ENCODE measurements around the gene CCNY. TPM values are rescaled to one million over a fixed set of nuclear protein-coding genes. Genes with fewer than 3 reads are reported as not detected.

CCNY gene
- total and polyA plus RNA-seq, 2 experiments from 2014 or later: 51.5 to 55.8 TPM

DNA sequence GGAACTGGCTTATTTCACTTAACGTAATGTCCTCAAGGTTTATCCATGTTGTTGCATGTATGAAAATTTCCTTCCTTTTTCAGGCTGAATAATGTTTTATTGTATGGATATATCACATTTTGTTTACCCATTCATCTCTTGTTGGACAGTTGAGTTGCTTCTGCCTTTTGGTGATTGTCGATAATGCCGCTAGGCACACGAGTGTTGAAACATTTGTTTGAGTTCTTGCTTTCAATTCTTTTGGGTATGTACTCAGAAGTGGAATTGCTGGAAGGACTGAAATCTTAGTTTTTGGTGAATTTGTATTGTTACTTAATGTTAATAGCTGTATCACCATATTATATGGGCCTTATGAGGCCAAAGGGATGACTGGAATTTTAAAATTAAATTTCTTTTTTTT is 23.6 kb downstream of the CCNY start:
- WGBS (ENCODE audit: low lambda C conversion rate, missing lambda C conversion rate): over 99% methylated on average over 4 of the region's 4 CpGs

GRCh38 chr10:35362701-35363350 is 26.5 kb downstream of the CCNY start:
- Histone ChIP-seq H3K79me2 (peaks cover 93% of the 10 kb centered on the region), H3K9me2 (replicated peaks; ENCODE audit: insufficient read depth) (no peaks in the 10 kb centered on the region), H3K27me3 (no peaks in the 10 kb centered on the region), H3K4me2 (no peak overlapping the region), H3K36me3 (replicated peaks; ENCODE audit: insufficient read depth, low read depth) (no peaks in the 10 kb centered on the region), H3K4me3 (no peak overlapping the region), H3K9me3 (ENCODE audit: low read depth) (no peaks in the 10 kb centered on the region), H2AFZ (no peak overlapping the region), H3K27ac (peak overlapping the region; percentile 68), H3K4me1 (ENCODE audit: insufficient read depth) (peaks cover 45% of the 10 kb centered on the region), H4K20me1 (ENCODE audit: insufficient read depth, poor library complexity, severe bottlenecking) (peaks cover 26% of the 10 kb centered on the region)
- no peak for TF ChIP-seq CTCF (IDR thresholded peaks at IDR 0.05; ENCODE audit: poor library complexity)
- TF ChIP-seq EZH2phosphoT487 (IDR thresholded peaks at IDR 0.05; ENCODE audit: low read depth, severe bottlenecking, unreplicated experiment): no peak
- TF ChIP-seq EZH2 (IDR thresholded peaks at IDR 0.05; ENCODE audit: borderline replicate concordance): no peak
- DNase-seq (ENCODE audit: low spot score): no peak
- WGBS (ENCODE audit: low lambda C conversion rate, missing lambda C conversion rate): 98% methylated on average over 22 of the region's 41 CpGs

More for the DNA sequence above, 23.6 kb downstream of the CCNY start:
- no peaks in the 10 kb centered on the region for H3K27me3 ChIP-seq
- no peaks in the 10 kb centered on the region for H3K36me3 ChIP-seq (replicated peaks; ENCODE audit: insufficient read depth, low read depth)
- peaks cover 43% of the 10 kb centered on the region for H4K20me1 ChIP-seq (ENCODE audit: insufficient read depth, poor library complexity, severe bottlenecking)
- H3K79me2 ChIP-seq: peaks cover 97% of the 10 kb centered on the region
- no peak overlapping the region for H3K4me3 ChIP-seq
- peaks cover 21% of the 10 kb centered on the region for H3K4me1 ChIP-seq (ENCODE audit: insufficient read depth)
- H3K9me2 ChIP-seq (replicated peaks; ENCODE audit: insufficient read depth): no peaks in the 10 kb centered on the region
- TF ChIP-seq EZH2phosphoT487 (IDR thresholded peaks at IDR 0.05; ENCODE audit: low read depth, severe bottlenecking, unreplicated experiment) (no peak), EZH2 (IDR thresholded peaks at IDR 0.05; ENCODE audit: borderline replicate concordance) (no peak), CTCF (IDR thresholded peaks at IDR 0.05; ENCODE audit: poor library complexity) (no peak)
- no peaks in the 10 kb centered on the region for H3K9me3 ChIP-seq (ENCODE audit: low read depth)
- H3K27ac ChIP-seq: no peak overlapping the region
- no peak overlapping the region for H3K4me2 ChIP-seq
- no peak overlapping the region for H2AFZ ChIP-seq
- no peak for DNase-seq (ENCODE audit: low spot score)

GRCh38 chr10:35363587-35363986 is 27.3 kb downstream of the CCNY start:
- peaks cover 43% of the 10 kb centered on the region for H3K4me1 ChIP-seq (ENCODE audit: insufficient read depth)
- WGBS (ENCODE audit: low lambda C conversion rate, missing lambda C conversion rate): 96% methylated on average over 5 of the region's 5 CpGs
- no peak overlapping the region for H3K4me2 ChIP-seq
- H3K27ac ChIP-seq: peak overlapping the region; percentile 68
- H3K9me2 ChIP-seq (replicated peaks; ENCODE audit: insufficient read depth): no peaks in the 10 kb centered on the region
- peaks cover 93% of the 10 kb centered on the region for H3K79me2 ChIP-seq
- H3K4me3 ChIP-seq: no peak overlapping the region
- peaks cover 28% of the 10 kb centered on the region for H4K20me1 ChIP-seq (ENCODE audit: insufficient read depth, poor library complexity, severe bottlenecking)
- no peaks in the 10 kb centered on the region for H3K36me3 ChIP-seq (replicated peaks; ENCODE audit: insufficient read depth, low read depth)
- no peaks in the 10 kb centered on the region for H3K27me3 ChIP-seq
- no peaks in the 10 kb centered on the region for H3K9me3 ChIP-seq (ENCODE audit: low read depth)
- H2AFZ ChIP-seq: no peak overlapping the region
- no peak for DNase-seq (ENCODE audit: low spot score)
- TF ChIP-seq EZH2 (IDR thresholded peaks at IDR 0.05; ENCODE audit: borderline replicate concordance): no peak
- no peak for TF ChIP-seq EZH2phosphoT487 (IDR thresholded peaks at IDR 0.05; ENCODE audit: low read depth, severe bottlenecking, unreplicated experiment)
- no peak for TF ChIP-seq CTCF (IDR thresholded peaks at IDR 0.05; ENCODE audit: poor library complexity)

Measured in hepatocyte (in vitro differentiated cells).